H1 (cell line): ENCODE measurements around the gene DARS1. TPM values are rescaled to one million over a fixed set of nuclear protein-coding genes. Genes with fewer than 3 reads are reported as not detected.

Experiments
- CTCF ChIA-PET: fragments of 300-600 bp; sonication (Branson Sonifier 250); formaldehyde crosslinking; loops from one replicate; lab custom pipeline; 2021; ENCODE audit not compliant: partially characterized antibody; lab: Charles Lee
- POLR2A ChIA-PET: fragments of 300-600 bp; sonication (Branson Sonifier 250); formaldehyde crosslinking; loops from one replicate; lab custom pipeline; 2021; ENCODE audit warnings: inconsistent platforms; ENCODE audit not compliant: partially characterized antibody; lab: Charles Lee
- DNase-seq, 2 experiments: peaks; one replicate each; pipeline versions ENCODE4 v3.0.0 to v3.0.0-alpha.2; 2010 to 2022; ENCODE audit warnings: low spot score in 2 of 2, low read depth in 1 of 2, mixed read lengths in 1 of 2
- FAIRE-seq: peaks from 2 replicates; lab custom pipeline; 2011; peaks lifted over from hg19 to GRCh38; lab: Jason Lieb, UNC
- H2AFZ ChIP-seq: 2 replicates; pipeline ENCODE4 v1.8.1; 2012; ENCODE audit warnings: low read length, inconsistent platforms
- H2AK5ac ChIP-seq: 2 replicates; pipeline ENCODE4 v1.6.1; 2013; ENCODE audit warnings: low read depth, low read length
- H2BK120ac ChIP-seq: replicated peaks from 2 replicates; pipeline ENCODE3; 2013; ENCODE audit warnings: low read depth, low read length, inconsistent platforms
- H2BK12ac ChIP-seq: 2 replicates; pipeline ENCODE4 v1.6.1; 2013; ENCODE audit warnings: low read depth, low read length
- H2BK15ac ChIP-seq: 2 replicates; pipeline ENCODE4 v1.6.1; 2013; ENCODE audit warnings: low read length
- H2BK20ac ChIP-seq: 2 replicates; pipeline ENCODE4 v1.6.1; 2013; ENCODE audit warnings: low read length
- H2BK5ac ChIP-seq: 2 replicates; pipeline ENCODE4 v1.6.1; 2013; ENCODE audit warnings: low read depth, low read length
- H3K14ac ChIP-seq: 2 replicates; pipeline ENCODE4 v1.6.1; 2013; ENCODE audit warnings: inconsistent platforms; ENCODE audit not compliant: insufficient read length
- H3K18ac ChIP-seq: 2 replicates; pipeline ENCODE4 v1.6.1; 2013; ENCODE audit warnings: low read length; ENCODE audit errors: extremely low read depth
- H3K23ac ChIP-seq: 2 replicates; pipeline ENCODE4 v1.6.1; 2013; ENCODE audit warnings: inconsistent platforms; ENCODE audit not compliant: insufficient read length
- H3K23me2 ChIP-seq: 2 replicates; pipeline ENCODE4 v1.6.1; 2013; ENCODE audit warnings: low read depth, low read length
- H3K27ac ChIP-seq: 2 replicates; pipeline ENCODE4 v1.6.1; 2011; ENCODE audit warnings: low read depth, low read length, inconsistent platforms
- H3K27me3 ChIP-seq, 4 experiments: replicated peaks in 1 of 4; 1 replicate in 1 of 4; 2 replicates in 3 of 4; pipeline versions ENCODE4 v1.6.1 to v1.8.1; 2011 to 2013; ENCODE audit warnings: low read length in 3 of 4, mild to moderate bottlenecking in 3 of 4, inconsistent platforms in 2 of 4, mixed read lengths in 2 of 4, moderate library complexity in 1 of 4; ENCODE audit not compliant: control insufficient read depth in 3 of 4, insufficient read depth in 3 of 4; ENCODE audit errors: extremely low read depth in 1 of 4
- H3K36me3 ChIP-seq, 4 experiments: 2 replicates each; pipeline versions ENCODE4 v1.6.1 to v1.8.1; 2011 to 2013; ENCODE audit warnings: mild to moderate bottlenecking in 4 of 4, low read length in 3 of 4, moderate library complexity in 2 of 4, control low read depth in 1 of 4, inconsistent platforms in 1 of 4; ENCODE audit not compliant: insufficient read depth in 4 of 4, control insufficient read depth in 2 of 4
- H3K4ac ChIP-seq: replicated peaks from 2 replicates; pipeline ENCODE3; 2013; ENCODE audit warnings: low read length, low read depth, mixed read lengths, inconsistent platforms; ENCODE audit not compliant: insufficient read length
- H3K4me1 ChIP-seq, 4 experiments: replicated peaks in 1 of 4; 1 replicate in 1 of 4; 2 replicates in 3 of 4; pipeline versions ENCODE4 v1.6.1 to v1.8.1; 2011 to 2013; ENCODE audit warnings: low read length in 3 of 4, inconsistent platforms in 2 of 4, mixed read lengths in 1 of 4; ENCODE audit not compliant: insufficient read depth in 4 of 4, control insufficient read depth in 3 of 4
- H3K4me2 ChIP-seq, 2 experiments: 2 replicates each; pipeline versions ENCODE4 v1.6.1 to v1.8.1; 2011 to 2013; ENCODE audit warnings: low read depth in 2 of 2, low read length in 2 of 2, control low read depth in 1 of 2, inconsistent platforms in 1 of 2, mild to moderate bottlenecking in 1 of 2; ENCODE audit not compliant: insufficient read depth in 1 of 2
- H3K4me3 ChIP-seq, 4 experiments: fragments of 200-600, 300-600 bp in 1 of 4; sonication (generic), shearing (Covaris generic), sonication (Bioruptor Twin) in 1 of 4; 2 replicates each; pipeline versions ENCODE4 v1.5.1 to v1.8.1; 2011 to 2016; ENCODE audit warnings: low read length in 4 of 4, low read depth in 3 of 4, control low read depth in 2 of 4, inconsistent platforms in 2 of 4, mild to moderate bottlenecking in 2 of 4, mixed read lengths in 1 of 4, moderate library complexity in 1 of 4; ENCODE audit not compliant: insufficient read depth in 2 of 4; ENCODE audit errors: extremely low read depth in 1 of 4
- H3K56ac ChIP-seq: replicated peaks from 2 replicates; pipeline ENCODE3; 2013; ENCODE audit warnings: low read depth, mild to moderate bottlenecking, mixed read lengths, low read length, inconsistent platforms; ENCODE audit not compliant: insufficient read length
- H3K79me1 ChIP-seq: 2 replicates; pipeline ENCODE4 v1.6.1; 2013; ENCODE audit warnings: low read depth, low read length, control low read depth
- H3K79me2 ChIP-seq, 2 experiments: 2 replicates each; pipeline versions ENCODE4 v1.6.1 to v1.8.1; 2012 to 2013; ENCODE audit warnings: low read length in 2 of 2, mild to moderate bottlenecking in 2 of 2, inconsistent platforms in 1 of 2; ENCODE audit not compliant: insufficient read depth in 2 of 2, control insufficient read depth in 1 of 2
- H3K9ac ChIP-seq, 4 experiments: replicated peaks in 1 of 4; 1 replicate in 1 of 4; 2 replicates in 3 of 4; pipeline versions ENCODE4 v1.6.1 to v1.8.1; 2011 to 2013; ENCODE audit warnings: low read depth in 3 of 4, low read length in 3 of 4, control low read depth in 2 of 4, mild to moderate bottlenecking in 2 of 4, moderate library complexity in 2 of 4, inconsistent platforms in 1 of 4; ENCODE audit errors: extremely low read depth in 1 of 4
- H3K9me3 ChIP-seq, 2 experiments: 2 replicates each; pipeline versions ENCODE4 v1.6.1 to v1.8.1; 2012 to 2013; ENCODE audit warnings: mild to moderate bottlenecking in 2 of 2, moderate library complexity in 2 of 2, control low read depth in 1 of 2, inconsistent platforms in 1 of 2, low read depth in 1 of 2, low read length in 1 of 2, mixed read lengths in 1 of 2; ENCODE audit not compliant: insufficient read depth in 2 of 2
- H4K20me1 ChIP-seq, 2 experiments: replicated peaks in 1 of 2; 2 replicates each; pipeline versions ENCODE3 to v1.8.1; 2011 to 2013; ENCODE audit warnings: inconsistent platforms in 2 of 2, low read length in 2 of 2, mild to moderate bottlenecking in 1 of 2; ENCODE audit not compliant: insufficient read depth in 2 of 2, control insufficient read depth in 1 of 2
- H4K5ac ChIP-seq: 2 replicates; pipeline ENCODE4 v1.6.1; 2013; ENCODE audit warnings: low read length, low read depth, mixed read lengths, inconsistent platforms; ENCODE audit not compliant: insufficient read length
- H4K8ac ChIP-seq: 2 replicates; pipeline ENCODE4 v1.8.0; 2013; ENCODE audit warnings: mild to moderate bottlenecking, moderate library complexity, low read length, inconsistent platforms; ENCODE audit not compliant: insufficient read depth; ENCODE audit errors: extremely low read depth
- H4K91ac ChIP-seq: replicated peaks from 2 replicates; pipeline ENCODE3; 2013; ENCODE audit warnings: low read length, mixed read lengths, inconsistent platforms; ENCODE audit not compliant: insufficient read length
- CTBP2 ChIP-seq: IDR thresholded peaks from 2 replicates; pipeline ENCODE4 v1.7.0; 2011; ENCODE audit warnings: borderline replicate concordance, mild to moderate bottlenecking, moderate library complexity, mixed read lengths, low read length; ENCODE audit not compliant: insufficient read depth, insufficient read length
- JUN ChIP-seq: IDR thresholded peaks from 2 replicates; pipeline ENCODE4 v1.6.1; 2011; ENCODE audit warnings: low read depth, mild to moderate bottlenecking, improper control_type of control experiment, low read length
- POLR2AphosphoS5 ChIP-seq: IDR thresholded peaks from 2 replicates; pipeline ENCODE4 v1.6.1; 2011; ENCODE audit warnings: low read depth, low read length
- TBP ChIP-seq: IDR thresholded peaks from 2 replicates; pipeline ENCODE4 v1.6.1; 2011; ENCODE audit warnings: low read depth, low read length, improper control_type of control experiment
- WGBS, 2 experiments: shearing (Covaris generic) in 1 of 2; methylation state at CpG; one replicate each; pipeline versions ENCODE4 v1.1.6 to v1.1.7; 2013 to 2015; ENCODE audit warnings: low lambda C conversion rate in 2 of 2, mixed read lengths in 2 of 2, inconsistent platforms in 1 of 2, low coverage in 1 of 2, missing lambda C conversion rate in 1 of 2; ENCODE audit not compliant: insufficient replicate concordance in 2 of 2, insufficient coverage in 1 of 2, insufficient read length in 1 of 2; ENCODE audit errors: extremely low coverage in 1 of 2, missing lambda C conversion rate in 1 of 2; 5-methylcytosine and 5-hydroxymethylcytosine counted together
- polyA plus RNA-seq, 7 experiments: library from polyadenylated mRNA; depleted of rRNA in 3 of 7; stranded (reverse) in 5 of 7; unstranded in 2 of 7; fragments of >200 nt in 5 of 7; fragments of 200-250 nt in 2 of 7; gene quantifications; 1 replicate in 5 of 7; 2 replicates in 1 of 7; 4 replicates in 1 of 7; pipeline versions ENCODE4 v1.2.1 to v1.2.3, GENCODE V29; 2011 to 2013; ENCODE audit warnings: missing spikeins in 2 of 7, mixed read lengths in 2 of 7
- total RNA-seq: library from RNA; stranded (reverse); fragmentation: NEBNext Ultra II Directional; extraction: Animal tissue kit (Norgen Biotek cat#: 25700); gene quantifications from 2 replicates; pipeline ENCODE4 v1.2.1, GENCODE V29; 2021
- TF ChIP-seq, protein P1 (sequence below): IDR thresholded peaks from 2 replicates; pipeline ENCODE4 v1.6.1; 2011; ENCODE audit warnings: low read length, improper control_type of control experiment

DARS1 gene
- total and polyA plus RNA-seq, 2 of the 8 experiments (the other 6 are each of a cell fraction or from before 2014, with no cell fraction given): 61.7 to 85.9 TPM

DNA sequence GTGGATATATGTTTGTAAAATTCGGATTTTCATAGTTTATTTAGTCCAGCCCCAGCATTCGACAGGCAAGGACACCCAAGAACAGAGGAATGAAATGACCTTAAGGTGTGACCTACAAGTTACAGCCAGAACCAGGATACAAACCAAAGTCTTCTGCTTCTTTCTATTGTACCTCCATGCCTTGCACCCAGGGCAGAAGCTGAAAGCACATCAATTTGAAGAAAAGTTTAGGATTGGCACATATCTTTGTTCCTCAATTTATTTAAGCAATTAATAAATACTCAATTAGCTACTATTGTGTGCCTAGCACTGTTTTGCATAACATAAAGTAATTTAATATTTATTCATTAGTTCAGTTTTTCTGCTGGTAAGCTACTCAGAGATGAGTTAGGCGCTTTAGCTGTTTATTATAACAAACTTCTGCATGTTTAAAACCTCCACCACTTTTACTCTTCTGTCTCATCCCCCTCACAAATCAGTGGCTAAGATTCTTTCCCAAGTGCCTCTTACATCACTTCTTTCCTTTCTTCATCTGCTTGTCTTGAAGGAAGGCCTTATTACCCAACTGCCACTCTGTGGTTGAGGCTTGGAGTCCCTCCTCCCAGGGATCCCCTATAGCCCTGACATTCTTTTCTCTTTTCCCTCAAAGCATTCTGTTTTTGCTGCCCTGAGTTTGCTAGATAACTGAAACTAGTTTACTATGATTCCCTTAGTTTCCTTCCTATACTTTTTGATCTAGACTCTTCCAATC lies 37.1 kb upstream of the DARS1 start:
- POLR2A ChIA-PET: interaction anchor here (0.7 to 2.0 kb wide), 3 partner anchors 8 to 95 kb away, joined by 3 to 5 read pairs (median 3); no protein-coding TSS in a partner anchor
- Histone ChIP-seq H3K23me2 (peaks cover 6% of the 10 kb centered on the region; the same call in 1 of the 2 replicates), H2BK120ac (no peak overlapping the region), H2AK5ac (no peak overlapping the region), H4K20me1 (no peaks in the 10 kb centered on the region), H2BK20ac (no peak overlapping the region), H3K79me1 (no peaks in the 10 kb centered on the region), H3K9ac (no peak overlapping the region), H3K23ac (no peak overlapping the region), H3K4me2 (no peak overlapping the region), H3K79me2 (no peaks in the 10 kb centered on the region), H2BK5ac (no peak overlapping the region), H3K4me3 (no peak overlapping the region), H4K5ac (no peak overlapping the region), H3K18ac (no peak overlapping the region), H3K56ac (no peak overlapping the region), H3K27ac (no peak overlapping the region), H3K4me1 (peaks cover 0 to 11% (median 3%) of the 10 kb centered on the region in 4 experiments; a peak in 4 of 7 replicates), H4K91ac (no peak overlapping the region), H3K9me3 (no peaks in the 10 kb centered on the region), H3K27me3 (peaks cover 0 to 4% (median 2%) of the 10 kb centered on the region in 4 experiments; a peak in 1 of 7 replicates), H3K36me3 (no peaks in the 10 kb centered on the region), H4K8ac (no peak overlapping the region), H3K4ac (no peak overlapping the region), H2BK12ac (no peak overlapping the region), H3K14ac (no peak overlapping the region), H2AFZ (no peak overlapping the region), H2BK15ac (no peak overlapping the region)
- DNase-seq (no peak), FAIRE-seq (no peak)
- 85% methylated on average over 3 of the region's 3 CpGs; no CpG with 5 or more reads in 1 of the 2 experiments for WGBS, 2 experiments
- no peak for TF ChIP-seq TBP
- TF ChIP-seq CTBP2: no peak
- TF ChIP-seq POLR2AphosphoS5: no peak
- TF ChIP-seq JUN: no peak
- TF ChIP-seq, protein P1, sequence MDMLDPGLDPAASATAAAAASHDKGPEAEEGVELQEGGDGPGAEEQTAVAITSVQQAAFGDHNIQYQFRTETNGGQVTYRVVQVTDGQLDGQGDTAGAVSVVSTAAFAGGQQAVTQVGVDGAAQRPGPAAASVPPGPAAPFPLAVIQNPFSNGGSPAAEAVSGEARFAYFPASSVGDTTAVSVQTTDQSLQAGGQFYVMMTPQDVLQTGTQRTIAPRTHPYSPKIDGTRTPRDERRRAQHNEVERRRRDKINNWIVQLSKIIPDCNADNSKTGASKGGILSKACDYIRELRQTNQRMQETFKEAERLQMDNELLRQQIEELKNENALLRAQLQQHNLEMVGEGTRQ: no peak
- CTCF ChIA-PET: interaction anchor here (1.3 to 2.3 kb wide), 4 partner anchors 24 to 29 kb away, joined by 3 to 12 read pairs (median 4); no protein-coding TSS in a partner anchor
